WTC11 (cell line): ENCODE results near the gene FSD2. TPM values are rescaled to one million over a fixed set of nuclear protein-coding genes. Genes with fewer than 3 reads are reported as not detected.

Source experiments
- ATAC-seq: fragments of 200-7000 bp; cut with Tn5 transposase; 2 replicates; pipeline ENCODE4 v1.10.0; 2021; ENCODE audit warnings: mild to moderate bottlenecking, moderate library complexity
- CTCF ChIA-PET: fragments of 300-600 bp; sonication (Branson Sonifier 250); formaldehyde crosslinking; loops from one replicate; lab custom pipeline; 2021; ENCODE audit warnings: antibody characterized with exemption; lab: Charles Lee
- POLR2A ChIA-PET: fragments of 350-600 bp; sonication (Branson Sonifier 250); formaldehyde crosslinking; loops from one replicate; lab custom pipeline; 2021; ENCODE audit warnings: antibody characterized with exemption; lab: Charles Lee
- DNase-seq: peaks from one replicate; pipeline ENCODE4 v3.0.0; 2021; ENCODE audit warnings: low spot score
- H3K27ac Mint-ChIP-seq: 2 replicates; pipeline ENCODE4 v1.8.0; 2021; ENCODE audit warnings: mixed read lengths
- H3K27me3 Mint-ChIP-seq: 2 replicates; pipeline ENCODE4 v1.8.0; 2021; ENCODE audit warnings: low read depth, mild to moderate bottlenecking, moderate library complexity, mixed read lengths
- H3K36me3 Mint-ChIP-seq: 2 replicates; pipeline ENCODE4 v1.8.0; 2021; ENCODE audit warnings: mixed read lengths
- H3K4me1 Mint-ChIP-seq: 2 replicates; pipeline ENCODE4 v1.8.0; 2022; ENCODE audit warnings: mixed read lengths
- H3K4me3 Mint-ChIP-seq: 2 replicates; pipeline ENCODE4 v1.8.0; 2021; ENCODE audit warnings: mild to moderate bottlenecking, moderate library complexity, mixed read lengths
- H3K9me3 Mint-ChIP-seq: 2 replicates; pipeline ENCODE4 v1.8.0; 2021; ENCODE audit warnings: mixed read lengths
- ELF4 ChIP-seq: sonication (generic); formaldehyde crosslinking; IDR thresholded peaks from 2 replicates; pipeline ENCODE4 v1.8.1; 2022; ENCODE audit warnings: low read depth, mild to moderate bottlenecking, moderate library complexity, missing genetic modification reagents
- GABPB1 ChIP-seq: sonication (generic); formaldehyde crosslinking; IDR thresholded peaks from 2 replicates; pipeline ENCODE4 v1.8.1; 2023; ENCODE audit warnings: mild to moderate bottlenecking, missing genetic modification reagents
- GTF2I ChIP-seq: fragments of 250-450 bp; sonication (Bioruptor Pico); conservative IDR thresholded peaks from 2 replicates; pipeline ENCODE4 v1.4.0; 2021; ENCODE audit warnings: mild to moderate bottlenecking
- HMGA2 ChIP-seq: fragments of 250-450 bp; sonication (Bioruptor Pico); IDR thresholded peaks from 2 replicates; pipeline ENCODE4 v1.4.0; 2021; ENCODE audit warnings: mild to moderate bottlenecking, moderate library complexity
- JUN ChIP-seq: sonication (generic); formaldehyde crosslinking; IDR thresholded peaks from 2 replicates; pipeline ENCODE4 v1.8.0; 2023; ENCODE audit warnings: mild to moderate bottlenecking, missing genetic modification reagents
- MYBL2 ChIP-seq: sonication (generic); formaldehyde crosslinking; IDR thresholded peaks from 2 replicates; pipeline ENCODE4 v1.8.1; 2023; ENCODE audit warnings: mild to moderate bottlenecking, moderate library complexity, missing genetic modification reagents
- NFATC4 ChIP-seq: fragments of 250-450 bp; sonication (Bioruptor Pico); IDR thresholded peaks from 2 replicates; pipeline ENCODE4 v1.9.0; 2021; ENCODE audit warnings: mild to moderate bottlenecking
- NR1H2 ChIP-seq: sonication (generic); formaldehyde crosslinking; IDR thresholded peaks from 2 replicates; pipeline ENCODE4 v1.9.0; 2021; ENCODE audit warnings: mild to moderate bottlenecking, moderate library complexity, missing genetic modification reagents
- SOX15 ChIP-seq: fragments of 250-450 bp; sonication (Bioruptor Pico); IDR thresholded peaks from 2 replicates; pipeline ENCODE4 v1.9.0; 2021; ENCODE audit warnings: mild to moderate bottlenecking
- TCF7 ChIP-seq: sonication (generic); formaldehyde crosslinking; IDR thresholded peaks from 2 replicates; pipeline ENCODE4 v1.8.0; 2022; ENCODE audit warnings: mild to moderate bottlenecking, low read depth, missing genetic modification reagents, moderate library complexity
- ZNF121 ChIP-seq: sonication (generic); formaldehyde crosslinking; IDR thresholded peaks from 2 replicates; pipeline ENCODE4 v1.8.0; 2023; ENCODE audit warnings: missing genetic modification reagents
- ZNF219 ChIP-seq: sonication (generic); formaldehyde crosslinking; IDR thresholded peaks from 2 replicates; pipeline ENCODE4 v1.8.0; 2023; ENCODE audit warnings: missing genetic modification reagents, mild to moderate bottlenecking, borderline replicate concordance
- ZNF232 ChIP-seq: sonication (generic); formaldehyde crosslinking; IDR thresholded peaks from 2 replicates; pipeline ENCODE4 v1.8.0; 2022; ENCODE audit warnings: mild to moderate bottlenecking, missing genetic modification reagents
- total RNA-seq: library from RNA; stranded (reverse); gene quantifications from 3 replicates; pipeline ENCODE4 v1.2.3, GENCODE V29; 2021
- TF ChIP-seq, protein P1 (sequence below): sonication (generic); formaldehyde crosslinking; IDR thresholded peaks from 2 replicates; pipeline ENCODE4 v1.8.1; 2022; ENCODE audit warnings: mild to moderate bottlenecking, missing genetic modification reagents, moderate library complexity, borderline replicate concordance
- TF ChIP-seq, protein P2 (sequence below): sonication (generic); formaldehyde crosslinking; IDR thresholded peaks from 2 replicates; pipeline ENCODE4 v1.8.1; 2023; ENCODE audit warnings: mild to moderate bottlenecking, missing genetic modification reagents
- TF ChIP-seq, protein P3 (sequence below): fragments of 250-450 bp; sonication (Bioruptor Pico); IDR thresholded peaks from 2 replicates; pipeline ENCODE4 v1.9.0; 2021; ENCODE audit warnings: mild to moderate bottlenecking, borderline replicate concordance
- TF ChIP-seq, protein P4 (sequence below): sonication (generic); formaldehyde crosslinking; IDR thresholded peaks from 2 replicates; pipeline ENCODE4 v1.8.1; 2022; ENCODE audit warnings: mild to moderate bottlenecking, moderate library complexity, missing genetic modification reagents
- TF ChIP-seq, protein P5 (sequence below): sonication (generic); formaldehyde crosslinking; IDR thresholded peaks from 2 replicates; pipeline ENCODE4 v1.8.1; 2023; ENCODE audit warnings: mild to moderate bottlenecking, moderate library complexity, missing genetic modification reagents
- TF ChIP-seq, protein P6 (sequence below): fragments of 250-450 bp; sonication (Bioruptor Pico); IDR thresholded peaks from 2 replicates; pipeline ENCODE4 v1.8.0; 2021; ENCODE audit warnings: mild to moderate bottlenecking
- TF ChIP-seq, protein P7 (sequence below): fragments of 250-450 bp; sonication (Bioruptor Pico); conservative IDR thresholded peaks from 2 replicates; pipeline ENCODE4 v1.9.0; 2021; ENCODE audit warnings: mild to moderate bottlenecking

Gene FSD2
- total RNA-seq, 1 experiment from 2014 or later: not detected

DNA sequence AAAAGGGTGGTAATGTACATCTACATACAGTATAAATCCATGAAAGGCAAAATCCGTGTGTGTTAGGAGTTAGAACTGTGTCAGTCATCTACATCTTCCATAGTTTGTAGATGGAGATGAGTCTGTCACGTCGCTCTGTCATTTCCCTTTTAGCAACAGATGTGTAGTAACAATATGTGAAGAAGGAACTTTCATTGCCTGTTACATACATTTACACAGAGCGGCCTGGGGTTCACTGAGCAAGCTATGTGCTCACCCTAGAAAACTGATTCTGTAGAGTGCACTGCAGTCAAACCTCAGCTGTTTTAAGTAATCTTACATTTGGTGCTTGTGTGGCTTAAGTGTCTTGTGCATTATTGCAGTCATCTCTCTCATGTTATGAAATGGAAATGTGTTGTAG, 54.6 kb downstream of the FSD2 start:
- H3K27me3 Mint-ChIP-seq: no peaks in the 10 kb centered on the region
- peaks cover 27% of the 10 kb centered on the region for H3K36me3 Mint-ChIP-seq
- CTCF ChIA-PET: interaction anchor here (0.8 to 1.5 kb wide), 4 partner anchors 59 to 220 kb away, joined by 3 to 8 read pairs (median 4); partner anchors contain the start of genes CPEB1 and RPS17
- POLR2A ChIA-PET: no interaction called here
- H3K27ac Mint-ChIP-seq: peak overlapping the region; percentile 88
- peak overlapping the region; percentile 94 for H3K4me3 Mint-ChIP-seq
- TF ChIP-seq TCF7 (CRISPR knock-in tag) (no peak), GABPB1 (no peak), MYBL2 (CRISPR knock-in tag) (no peak), ELF4 (no peak), ZNF121 (CRISPR knock-in tag) (no peak), NR1H2 (CRISPR knock-in tag) (no peak), ZNF219 (CRISPR knock-in tag) (no peak), HMGA2 (CRISPR knock-in tag) (no peak), GTF2I (CRISPR knock-in tag) (no peak), NFATC4 (CRISPR knock-in tag) (no peak), JUN (CRISPR knock-in tag) (no peak), SOX15 (no peak), ZNF232 (CRISPR knock-in tag) (no peak)
- TF ChIP-seq, protein P1, sequence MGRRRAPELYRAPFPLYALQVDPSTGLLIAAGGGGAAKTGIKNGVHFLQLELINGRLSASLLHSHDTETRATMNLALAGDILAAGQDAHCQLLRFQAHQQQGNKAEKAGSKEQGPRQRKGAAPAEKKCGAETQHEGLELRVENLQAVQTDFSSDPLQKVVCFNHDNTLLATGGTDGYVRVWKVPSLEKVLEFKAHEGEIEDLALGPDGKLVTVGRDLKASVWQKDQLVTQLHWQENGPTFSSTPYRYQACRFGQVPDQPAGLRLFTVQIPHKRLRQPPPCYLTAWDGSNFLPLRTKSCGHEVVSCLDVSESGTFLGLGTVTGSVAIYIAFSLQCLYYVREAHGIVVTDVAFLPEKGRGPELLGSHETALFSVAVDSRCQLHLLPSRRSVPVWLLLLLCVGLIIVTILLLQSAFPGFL (CRISPR knock-in tag): no peak
- TF ChIP-seq, protein P2, sequence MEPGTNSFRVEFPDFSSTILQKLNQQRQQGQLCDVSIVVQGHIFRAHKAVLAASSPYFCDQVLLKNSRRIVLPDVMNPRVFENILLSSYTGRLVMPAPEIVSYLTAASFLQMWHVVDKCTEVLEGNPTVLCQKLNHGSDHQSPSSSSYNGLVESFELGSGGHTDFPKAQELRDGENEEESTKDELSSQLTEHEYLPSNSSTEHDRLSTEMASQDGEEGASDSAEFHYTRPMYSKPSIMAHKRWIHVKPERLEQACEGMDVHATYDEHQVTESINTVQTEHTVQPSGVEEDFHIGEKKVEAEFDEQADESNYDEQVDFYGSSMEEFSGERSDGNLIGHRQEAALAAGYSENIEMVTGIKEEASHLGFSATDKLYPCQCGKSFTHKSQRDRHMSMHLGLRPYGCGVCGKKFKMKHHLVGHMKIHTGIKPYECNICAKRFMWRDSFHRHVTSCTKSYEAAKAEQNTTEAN (CRISPR knock-in tag): no peak
- TF ChIP-seq, protein P3, sequence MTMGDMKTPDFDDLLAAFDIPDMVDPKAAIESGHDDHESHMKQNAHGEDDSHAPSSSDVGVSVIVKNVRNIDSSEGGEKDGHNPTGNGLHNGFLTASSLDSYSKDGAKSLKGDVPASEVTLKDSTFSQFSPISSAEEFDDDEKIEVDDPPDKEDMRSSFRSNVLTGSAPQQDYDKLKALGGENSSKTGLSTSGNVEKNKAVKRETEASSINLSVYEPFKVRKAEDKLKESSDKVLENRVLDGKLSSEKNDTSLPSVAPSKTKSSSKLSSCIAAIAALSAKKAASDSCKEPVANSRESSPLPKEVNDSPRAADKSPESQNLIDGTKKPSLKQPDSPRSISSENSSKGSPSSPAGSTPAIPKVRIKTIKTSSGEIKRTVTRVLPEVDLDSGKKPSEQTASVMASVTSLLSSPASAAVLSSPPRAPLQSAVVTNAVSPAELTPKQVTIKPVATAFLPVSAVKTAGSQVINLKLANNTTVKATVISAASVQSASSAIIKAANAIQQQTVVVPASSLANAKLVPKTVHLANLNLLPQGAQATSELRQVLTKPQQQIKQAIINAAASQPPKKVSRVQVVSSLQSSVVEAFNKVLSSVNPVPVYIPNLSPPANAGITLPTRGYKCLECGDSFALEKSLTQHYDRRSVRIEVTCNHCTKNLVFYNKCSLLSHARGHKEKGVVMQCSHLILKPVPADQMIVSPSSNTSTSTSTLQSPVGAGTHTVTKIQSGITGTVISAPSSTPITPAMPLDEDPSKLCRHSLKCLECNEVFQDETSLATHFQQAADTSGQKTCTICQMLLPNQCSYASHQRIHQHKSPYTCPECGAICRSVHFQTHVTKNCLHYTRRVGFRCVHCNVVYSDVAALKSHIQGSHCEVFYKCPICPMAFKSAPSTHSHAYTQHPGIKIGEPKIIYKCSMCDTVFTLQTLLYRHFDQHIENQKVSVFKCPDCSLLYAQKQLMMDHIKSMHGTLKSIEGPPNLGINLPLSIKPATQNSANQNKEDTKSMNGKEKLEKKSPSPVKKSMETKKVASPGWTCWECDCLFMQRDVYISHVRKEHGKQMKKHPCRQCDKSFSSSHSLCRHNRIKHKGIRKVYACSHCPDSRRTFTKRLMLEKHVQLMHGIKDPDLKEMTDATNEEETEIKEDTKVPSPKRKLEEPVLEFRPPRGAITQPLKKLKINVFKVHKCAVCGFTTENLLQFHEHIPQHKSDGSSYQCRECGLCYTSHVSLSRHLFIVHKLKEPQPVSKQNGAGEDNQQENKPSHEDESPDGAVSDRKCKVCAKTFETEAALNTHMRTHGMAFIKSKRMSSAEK: no peak
- TF ChIP-seq, protein P4, sequence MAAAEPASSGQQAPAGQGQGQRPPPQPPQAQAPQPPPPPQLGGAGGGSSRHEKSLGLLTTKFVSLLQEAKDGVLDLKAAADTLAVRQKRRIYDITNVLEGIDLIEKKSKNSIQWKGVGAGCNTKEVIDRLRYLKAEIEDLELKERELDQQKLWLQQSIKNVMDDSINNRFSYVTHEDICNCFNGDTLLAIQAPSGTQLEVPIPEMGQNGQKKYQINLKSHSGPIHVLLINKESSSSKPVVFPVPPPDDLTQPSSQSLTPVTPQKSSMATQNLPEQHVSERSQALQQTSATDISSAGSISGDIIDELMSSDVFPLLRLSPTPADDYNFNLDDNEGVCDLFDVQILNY (CRISPR knock-in tag): no peak
- TF ChIP-seq, protein P5, sequence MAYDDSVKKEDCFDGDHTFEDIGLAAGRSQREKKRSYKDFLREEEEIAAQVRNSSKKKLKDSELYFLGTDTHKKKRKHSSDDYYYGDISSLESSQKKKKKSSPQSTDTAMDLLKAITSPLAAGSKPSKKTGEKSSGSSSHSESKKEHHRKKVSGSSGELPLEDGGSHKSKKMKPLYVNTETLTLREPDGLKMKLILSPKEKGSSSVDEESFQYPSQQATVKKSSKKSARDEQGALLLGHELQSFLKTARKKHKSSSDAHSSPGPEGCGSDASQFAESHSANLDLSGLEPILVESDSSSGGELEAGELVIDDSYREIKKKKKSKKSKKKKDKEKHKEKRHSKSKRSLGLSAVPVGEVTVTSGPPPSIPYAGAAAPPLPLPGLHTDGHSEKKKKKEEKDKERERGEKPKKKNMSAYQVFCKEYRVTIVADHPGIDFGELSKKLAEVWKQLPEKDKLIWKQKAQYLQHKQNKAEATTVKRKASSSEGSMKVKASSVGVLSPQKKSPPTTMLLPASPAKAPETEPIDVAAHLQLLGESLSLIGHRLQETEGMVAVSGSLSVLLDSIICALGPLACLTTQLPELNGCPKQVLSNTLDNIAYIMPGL (CRISPR knock-in tag): no peak
- TF ChIP-seq, protein P6, sequence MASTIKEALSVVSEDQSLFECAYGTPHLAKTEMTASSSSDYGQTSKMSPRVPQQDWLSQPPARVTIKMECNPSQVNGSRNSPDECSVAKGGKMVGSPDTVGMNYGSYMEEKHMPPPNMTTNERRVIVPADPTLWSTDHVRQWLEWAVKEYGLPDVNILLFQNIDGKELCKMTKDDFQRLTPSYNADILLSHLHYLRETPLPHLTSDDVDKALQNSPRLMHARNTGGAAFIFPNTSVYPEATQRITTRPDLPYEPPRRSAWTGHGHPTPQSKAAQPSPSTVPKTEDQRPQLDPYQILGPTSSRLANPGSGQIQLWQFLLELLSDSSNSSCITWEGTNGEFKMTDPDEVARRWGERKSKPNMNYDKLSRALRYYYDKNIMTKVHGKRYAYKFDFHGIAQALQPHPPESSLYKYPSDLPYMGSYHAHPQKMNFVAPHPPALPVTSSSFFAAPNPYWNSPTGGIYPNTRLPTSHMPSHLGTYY (CRISPR knock-in tag): no peak
- TF ChIP-seq, protein P7, sequence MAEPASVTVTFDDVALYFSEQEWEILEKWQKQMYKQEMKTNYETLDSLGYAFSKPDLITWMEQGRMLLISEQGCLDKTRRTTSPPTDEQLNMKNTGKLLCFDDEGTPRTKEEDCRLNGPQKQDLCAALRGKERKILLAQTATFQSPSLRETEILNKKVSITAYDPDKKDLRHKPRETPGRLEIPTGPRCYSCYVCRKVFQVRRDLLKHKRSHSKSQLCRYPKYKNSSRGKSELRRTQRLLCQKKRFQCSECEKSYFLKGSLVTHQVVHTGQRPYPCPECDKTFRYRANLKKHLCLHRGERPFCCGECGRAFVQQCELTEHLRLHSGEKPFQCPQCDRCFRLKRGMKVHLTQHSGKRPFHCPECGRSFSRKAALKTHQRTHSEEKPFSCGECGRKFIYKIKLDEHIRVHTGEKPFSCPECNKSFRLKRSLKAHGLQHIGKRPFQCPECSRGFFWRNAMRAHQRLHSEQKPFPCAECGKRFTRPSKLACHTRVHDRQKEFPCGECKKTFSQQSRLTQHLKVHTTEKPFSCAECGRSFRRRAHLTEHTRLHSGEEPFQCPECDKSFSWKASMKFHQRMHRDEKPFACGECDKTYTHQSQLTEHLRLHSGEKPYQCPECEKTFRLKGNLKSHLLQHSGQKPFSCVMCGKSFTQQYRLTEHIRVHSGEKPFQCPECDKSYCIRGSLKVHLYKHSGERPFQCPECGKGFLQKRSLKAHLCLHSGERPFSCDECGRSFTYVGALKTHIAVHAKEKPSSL (CRISPR knock-in tag): no peak
- DNase-seq (no peak), ATAC-seq (no peak)
- H3K4me1 Mint-ChIP-seq: peaks cover 13% of the 10 kb centered on the region
- H3K9me3 Mint-ChIP-seq: no peaks in the 10 kb centered on the region
